ENCODE measurements around the gene GUSB.
"Not testable (repeated sequence)": the region's sequence is repeated elsewhere in the genome, so short reads cannot be mapped to it uniquely, and the experiment has no call there.

DNA sequence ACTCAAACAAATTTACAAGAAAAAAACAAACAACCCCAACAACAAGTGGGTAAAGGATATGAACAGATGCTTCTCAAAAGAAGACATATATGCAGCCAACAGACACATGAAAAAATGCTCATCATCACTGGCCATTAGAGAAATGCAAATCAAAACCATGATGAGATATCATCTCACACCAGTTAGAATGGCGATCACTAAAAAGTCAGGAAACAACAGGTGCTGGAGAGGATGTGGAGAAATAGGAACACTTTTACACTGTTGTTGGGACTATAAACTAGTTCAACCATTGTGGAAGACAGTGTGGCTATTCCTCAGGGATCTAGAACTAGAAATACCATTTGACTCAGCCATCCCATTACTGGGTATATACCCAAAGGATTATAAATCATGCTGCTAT lies 13.0 kb upstream of the GUSB start:
- TF ChIP-seq POLR2A, CTCF, EP300 (IDR thresholded peaks at IDR 0.05): not testable (repeated sequence)

All from ovary (tissue), 3 donors.